Putamen (tissue), 1 donor: ENCODE results near the gene PTTG1IP.
"Not testable (repeated sequence)": the region's sequence is repeated elsewhere in the genome, so short reads cannot be mapped to it uniquely, and the experiment has no call there.

ENCODE experiments used
- DNase-seq: peaks from one replicate; pipeline ENCODE4 v3.0.0-alpha.2; 2016; ENCODE audit warnings: low spot score

Gene PTTG1IP

GRCh38 chr21:44842721-44843445, 30.6 kb downstream of the PTTG1IP start:
- DNase-seq: no peak

GRCh38 chr21:44842087-44842486, 31.4 kb downstream of the PTTG1IP start:
- no peak for DNase-seq

DNA sequence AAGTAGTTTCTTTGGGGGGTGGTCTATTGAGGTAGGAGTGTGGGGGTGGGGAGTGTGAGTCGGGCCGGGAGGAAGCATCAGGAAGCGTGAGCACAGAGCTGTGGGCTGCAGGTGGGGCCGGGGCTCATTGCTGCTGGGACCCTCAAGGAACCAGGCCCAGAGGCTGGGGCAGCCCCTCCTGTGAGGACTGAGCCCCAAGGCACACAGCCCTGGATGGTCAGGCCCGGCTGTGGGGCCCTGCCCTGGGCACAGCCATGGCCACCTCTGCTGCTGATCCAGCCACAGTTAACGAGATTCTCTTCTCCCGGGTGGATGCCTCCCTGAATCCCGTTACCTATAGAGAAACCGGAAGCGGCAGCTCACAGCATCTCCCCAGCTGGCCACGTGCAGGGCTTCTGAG, 32.7 kb downstream of the PTTG1IP start:
- DNase-seq: no peak

GRCh38 chr21:44838951-44839350, 34.5 kb downstream of the PTTG1IP start:
- DNase-seq: no peak

GRCh38 chr21:44838039-44838895, 35.2 kb downstream of the PTTG1IP start:
- DNase-seq: no peak

DNA sequence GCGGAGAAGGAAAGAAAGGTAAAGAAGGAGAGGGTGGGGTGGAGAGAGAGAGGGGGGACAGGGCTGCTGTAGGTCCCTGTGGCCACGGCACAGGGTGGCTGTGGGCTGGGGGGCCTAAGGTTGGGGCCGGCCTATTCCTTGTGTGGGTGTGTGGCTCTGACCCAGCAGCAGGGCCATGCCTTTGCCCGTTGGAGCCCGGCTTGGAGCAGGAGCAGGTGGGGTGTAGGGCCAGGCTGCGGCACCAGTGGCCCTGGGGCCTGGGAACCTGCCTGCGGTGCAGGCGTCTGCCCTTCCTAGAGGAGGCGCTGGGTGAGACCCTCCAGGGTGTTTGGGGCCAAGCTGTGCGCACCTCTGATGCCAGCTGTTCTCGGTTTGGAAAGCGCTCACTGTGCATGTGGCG, 36.0 kb downstream of the PTTG1IP start:
- no peak for DNase-seq

GRCh38 chr21:44836666-44837471, 36.6 kb downstream of the PTTG1IP start:
- DNase-seq: no peak

DNA sequence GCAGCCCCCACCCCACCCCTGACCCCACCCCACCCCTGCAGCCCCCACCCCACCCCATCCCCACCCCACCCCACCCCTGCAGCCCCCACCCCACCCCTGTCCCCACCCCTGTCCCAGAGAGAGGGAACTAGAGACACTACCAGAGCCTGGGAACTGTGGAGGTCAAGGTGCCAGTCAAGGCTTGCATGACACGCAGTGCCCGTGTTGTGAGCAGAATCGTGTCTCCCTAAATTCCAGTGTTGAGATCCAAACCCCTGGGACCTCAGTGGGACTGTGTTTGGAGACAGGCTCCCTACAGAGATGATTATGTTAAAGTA, 37.2 kb downstream of the PTTG1IP start:
- no peak for DNase-seq

- no peak for DNase-seq
Measured at GRCh38 chr21:44835647-44835973, 37.9 kb downstream of the PTTG1IP start.

- no peak for DNase-seq
Measured at GRCh38 chr21:44834951-44835646, 38.4 kb downstream of the PTTG1IP start.

DNA sequence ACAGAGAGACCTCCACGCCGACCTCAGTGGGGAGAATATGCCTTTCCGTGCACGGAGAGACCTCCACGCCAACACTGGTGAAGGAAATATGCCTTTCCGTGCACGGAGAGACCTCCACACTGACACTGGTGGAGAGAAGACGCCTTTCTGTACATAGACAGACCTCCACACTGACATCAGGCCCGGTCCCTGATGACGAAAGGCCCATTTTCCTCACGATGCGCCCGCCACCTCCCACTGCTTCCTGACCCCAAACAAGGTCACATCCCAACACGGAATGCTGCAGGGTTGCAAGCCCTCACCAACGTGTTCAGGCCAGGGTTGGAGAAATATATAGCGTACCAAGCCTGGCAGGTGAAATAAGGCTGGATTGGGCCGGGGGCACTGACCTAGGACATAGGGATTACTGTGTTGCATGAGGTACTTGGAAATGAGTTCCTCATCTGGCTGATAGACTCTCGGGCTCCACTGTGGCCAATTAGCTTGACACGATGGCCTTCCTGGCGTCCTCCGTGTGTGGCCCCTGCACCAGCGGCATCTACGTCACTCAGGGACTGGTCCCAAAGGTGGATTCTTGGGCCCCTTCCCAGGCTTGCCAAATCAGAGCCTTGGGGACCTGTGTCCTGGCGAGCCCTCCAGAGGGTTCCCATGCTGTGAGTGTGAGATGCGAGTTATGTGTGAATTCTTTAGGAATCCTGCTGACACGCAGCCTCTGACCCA, 39.1 kb downstream of the PTTG1IP start:
- DNase-seq: no peak

DNA sequence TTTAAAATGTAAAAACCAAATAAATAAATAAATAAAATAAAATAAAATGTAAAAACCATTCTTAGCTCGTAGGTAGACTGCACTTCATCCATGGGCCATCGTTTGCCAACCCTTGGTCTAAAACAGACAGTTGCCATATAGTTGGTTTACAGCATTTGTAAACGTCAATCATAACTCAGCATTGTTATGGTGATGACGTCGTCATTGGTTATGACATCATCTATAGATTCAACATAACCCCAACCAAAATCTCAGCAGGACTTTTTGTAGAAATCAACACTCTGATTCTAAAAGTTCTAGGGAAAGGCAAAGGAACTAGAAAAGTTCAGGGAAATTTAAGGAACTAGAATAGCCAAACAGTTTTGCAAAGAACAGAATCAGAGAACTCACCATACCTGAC, 39.8 kb downstream of the PTTG1IP start:
- DNase-seq: no peak

- DNase-seq: not testable (repeated sequence)
Measured at GRCh38 chr21:44832516-44833255, 40.8 kb downstream of the PTTG1IP start.

- DNase-seq: no peak
Measured at GRCh38 chr21:44831227-44831860, 42.1 kb downstream of the PTTG1IP start.

DNA sequence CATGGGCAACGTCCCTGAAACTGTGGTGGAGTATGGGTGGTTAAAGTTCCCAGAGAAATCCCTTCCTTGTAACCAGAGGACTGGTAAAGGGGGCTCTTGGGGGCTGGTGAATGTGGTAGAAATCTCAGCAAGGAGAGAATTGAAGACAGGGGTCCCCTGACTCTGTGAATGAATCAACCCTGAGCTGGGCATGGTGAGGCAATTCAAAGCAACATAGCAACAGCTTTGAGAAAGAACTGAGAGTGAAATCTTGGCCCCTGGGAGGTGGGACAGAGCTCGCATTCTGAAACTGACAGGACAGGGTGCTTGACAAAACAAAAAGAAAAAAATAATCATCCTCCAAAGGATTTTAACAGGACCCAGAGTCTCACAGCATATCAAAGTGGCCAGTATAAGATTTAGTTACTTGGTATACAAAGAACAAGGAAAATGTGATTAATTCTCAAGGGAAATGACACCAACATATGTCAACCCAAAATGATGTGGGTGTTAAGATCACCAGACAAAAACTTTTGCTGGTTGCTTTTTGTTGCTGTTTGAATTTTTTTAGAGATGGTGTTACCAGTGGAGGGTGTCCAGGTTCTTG, 43.9 kb downstream of the PTTG1IP start:
- DNase-seq: no peak

GRCh38 chr21:44828362-44829056, 45.0 kb downstream of the PTTG1IP start:
- no peak for DNase-seq

DNA sequence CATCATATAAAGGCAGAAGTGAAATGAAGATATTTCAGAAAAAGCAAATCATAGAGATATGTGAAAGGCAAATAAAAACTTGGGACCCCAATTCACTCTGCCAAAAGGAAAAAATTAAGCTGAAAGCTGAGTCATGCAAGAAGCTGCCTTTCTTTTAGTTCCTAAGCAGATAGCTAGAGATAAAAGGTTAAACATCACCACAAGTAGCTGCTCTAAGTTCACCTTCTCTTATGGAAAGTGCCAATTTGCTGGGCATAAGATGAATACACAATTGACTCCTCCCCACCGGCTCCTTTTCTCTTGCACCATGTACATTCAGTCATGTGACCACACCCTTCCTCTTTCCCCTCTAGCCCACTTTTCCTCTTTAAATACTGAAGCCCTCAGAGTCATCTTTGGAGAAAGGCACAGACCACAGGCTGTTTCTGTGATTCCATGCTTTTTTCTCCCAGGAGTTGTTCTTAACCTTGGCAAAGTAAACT, 50.3 kb downstream of the PTTG1IP start:
- no peak for DNase-seq

DNA sequence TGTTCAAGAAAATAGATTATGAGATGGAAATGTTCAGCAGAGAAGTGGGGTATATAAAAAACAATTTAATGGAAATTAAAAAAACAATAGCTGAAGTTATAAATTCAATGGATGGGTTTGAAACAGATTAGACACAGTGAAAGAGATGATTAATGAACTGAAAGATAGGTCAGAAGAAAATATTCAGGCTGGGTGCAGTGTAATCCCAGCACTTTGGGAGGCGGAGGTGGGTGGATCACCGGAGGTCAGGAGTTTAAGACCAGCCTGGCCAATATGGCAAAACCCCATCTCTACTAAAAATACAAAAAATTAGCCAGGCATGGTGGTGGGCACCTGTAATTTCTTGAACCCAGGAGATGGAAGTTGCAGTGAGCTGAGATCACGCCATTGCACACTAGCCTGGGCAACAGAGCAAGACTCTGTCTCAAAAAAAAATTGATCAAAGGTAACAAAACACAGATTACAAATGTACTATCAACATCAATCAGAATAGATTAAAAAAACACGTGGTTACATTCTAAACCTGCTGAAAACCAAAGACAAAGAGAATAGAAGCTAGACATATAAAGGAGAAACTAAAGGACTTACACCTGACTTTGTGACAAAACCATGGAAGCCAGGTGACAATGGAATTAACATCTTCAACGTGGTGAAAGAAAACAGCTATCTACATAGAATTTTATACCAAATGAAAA, 50.9 kb downstream of the PTTG1IP start:
- DNase-seq: no peak

- no peak for DNase-seq
Measured at GRCh38 chr21:44820851-44821250, 52.6 kb downstream of the PTTG1IP start.
